GM13976 (cell line): ENCODE measurements around the gene COL26A1.

Experiments
- DNase-seq: peaks from one replicate; pipeline ENCODE4 v3.0.0; 2012; ENCODE audit warnings: low spot score
- in situ Hi-C: fragments of 300-500 bp; cut with MboI; formaldehyde crosslinking; loops from one replicate; pipeline ENCODE4 v1.12.0; 2022; ENCODE audit warnings: low sequenced_read_pairs, mixed read lengths, inconsistent platforms; ENCODE audit not compliant: unreplicated experiment
- TF ChIP-seq, protein P1 (sequence below): IDR thresholded peaks from 2 replicates; pipeline ENCODE4 v1.5.1; 2012; ENCODE audit warnings: borderline replicate concordance, mild to moderate bottlenecking; ENCODE audit not compliant: insufficient read depth; ENCODE audit errors: extremely low read depth, missing control alignments, control extremely low read depth

Gene COL26A1

DNA sequence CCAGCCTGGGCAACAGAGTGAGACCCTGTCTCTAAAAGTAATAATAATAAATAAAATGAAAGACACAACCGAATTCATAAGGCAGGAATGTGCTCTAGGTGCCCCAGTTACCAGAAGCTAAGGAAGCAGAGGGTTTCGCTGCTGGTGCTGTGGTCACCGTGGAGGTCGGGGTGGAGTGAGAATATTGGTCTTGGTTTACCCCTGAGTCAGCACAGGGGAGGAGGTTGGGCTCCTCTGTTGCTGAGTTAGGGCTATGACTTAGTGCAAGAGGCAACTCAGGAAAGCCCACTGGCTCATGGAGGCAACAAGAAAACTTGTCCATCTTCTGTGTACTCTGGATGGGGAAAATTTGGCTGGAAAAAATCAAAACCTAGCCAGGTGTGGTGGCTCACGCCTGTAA, 149.3 kb downstream of the COL26A1 start:
- in situ Hi-C loops: no loop called here
- TF ChIP-seq, protein P1, sequence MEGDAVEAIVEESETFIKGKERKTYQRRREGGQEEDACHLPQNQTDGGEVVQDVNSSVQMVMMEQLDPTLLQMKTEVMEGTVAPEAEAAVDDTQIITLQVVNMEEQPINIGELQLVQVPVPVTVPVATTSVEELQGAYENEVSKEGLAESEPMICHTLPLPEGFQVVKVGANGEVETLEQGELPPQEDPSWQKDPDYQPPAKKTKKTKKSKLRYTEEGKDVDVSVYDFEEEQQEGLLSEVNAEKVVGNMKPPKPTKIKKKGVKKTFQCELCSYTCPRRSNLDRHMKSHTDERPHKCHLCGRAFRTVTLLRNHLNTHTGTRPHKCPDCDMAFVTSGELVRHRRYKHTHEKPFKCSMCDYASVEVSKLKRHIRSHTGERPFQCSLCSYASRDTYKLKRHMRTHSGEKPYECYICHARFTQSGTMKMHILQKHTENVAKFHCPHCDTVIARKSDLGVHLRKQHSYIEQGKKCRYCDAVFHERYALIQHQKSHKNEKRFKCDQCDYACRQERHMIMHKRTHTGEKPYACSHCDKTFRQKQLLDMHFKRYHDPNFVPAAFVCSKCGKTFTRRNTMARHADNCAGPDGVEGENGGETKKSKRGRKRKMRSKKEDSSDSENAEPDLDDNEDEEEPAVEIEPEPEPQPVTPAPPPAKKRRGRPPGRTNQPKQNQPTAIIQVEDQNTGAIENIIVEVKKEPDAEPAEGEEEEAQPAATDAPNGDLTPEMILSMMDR: no peak
- DNase-seq: no peak

DNA sequence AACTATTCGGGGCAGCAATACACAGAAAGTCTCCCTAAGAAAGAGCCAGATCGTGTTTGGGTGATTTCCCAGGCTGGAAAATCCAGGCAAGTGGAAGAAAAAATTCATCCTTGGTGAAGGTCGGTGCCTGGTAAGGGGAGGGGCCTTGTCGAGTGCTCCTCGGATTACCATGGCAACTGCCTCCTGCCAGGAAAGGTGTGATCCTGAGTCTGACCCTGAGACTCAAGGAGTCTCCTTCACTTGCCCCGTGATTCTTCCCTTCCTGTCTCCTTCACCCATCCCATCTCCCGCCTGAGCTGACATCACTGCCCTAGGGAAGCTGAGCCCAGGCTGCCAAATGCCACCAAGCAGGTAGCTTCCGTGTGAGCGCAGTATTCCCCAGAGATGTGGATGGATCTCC, 154.2 kb downstream of the COL26A1 start:
- in situ Hi-C loops: no loop called here
- TF ChIP-seq, protein P1: no peak
- no peak for DNase-seq

DNA sequence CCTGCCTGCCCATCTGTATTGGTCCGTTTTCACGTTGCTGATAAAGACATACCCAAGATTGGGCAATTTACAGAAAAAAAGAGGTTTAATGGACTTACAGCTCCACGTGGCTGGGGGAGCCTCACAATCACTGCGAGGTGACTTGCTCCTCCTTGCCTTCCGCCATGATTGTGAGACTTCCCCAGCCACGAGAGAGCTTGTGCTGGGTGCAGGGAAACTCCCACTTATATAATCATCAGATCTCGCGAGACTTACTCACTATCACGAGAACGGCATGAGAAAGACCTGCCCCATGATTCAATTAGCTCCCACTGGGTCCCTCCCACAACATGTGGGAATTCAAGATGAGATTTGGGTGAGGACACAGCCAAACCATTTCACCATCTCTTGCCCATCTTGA, 154.6 kb downstream of the COL26A1 start:
- in situ Hi-C loops: no loop called here
- DNase-seq: no peak
- TF ChIP-seq, protein P1: no peak

DNA sequence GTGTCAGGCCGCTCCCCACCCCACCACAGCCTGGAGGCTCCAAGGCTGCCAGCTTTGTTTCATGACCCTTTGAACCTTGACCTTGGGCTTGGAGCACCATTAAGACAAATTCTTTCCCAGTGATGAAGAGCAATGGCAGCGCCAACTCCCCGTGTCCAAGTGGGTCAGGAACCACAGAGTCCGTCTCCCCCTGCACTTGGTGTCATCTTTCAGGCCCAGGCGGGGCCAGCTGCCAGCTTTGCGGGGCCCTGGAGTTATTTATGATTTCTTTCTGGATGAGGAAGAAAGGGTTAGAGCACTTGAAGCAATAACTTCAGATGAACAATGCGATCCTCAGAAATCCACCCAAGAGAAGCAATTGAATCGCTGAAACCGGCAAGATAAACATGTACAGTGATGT, 155.7 kb downstream of the COL26A1 start:
- DNase-seq: no peak
- in situ Hi-C loops: no loop called here
- TF ChIP-seq, protein P1: no peak

DNA sequence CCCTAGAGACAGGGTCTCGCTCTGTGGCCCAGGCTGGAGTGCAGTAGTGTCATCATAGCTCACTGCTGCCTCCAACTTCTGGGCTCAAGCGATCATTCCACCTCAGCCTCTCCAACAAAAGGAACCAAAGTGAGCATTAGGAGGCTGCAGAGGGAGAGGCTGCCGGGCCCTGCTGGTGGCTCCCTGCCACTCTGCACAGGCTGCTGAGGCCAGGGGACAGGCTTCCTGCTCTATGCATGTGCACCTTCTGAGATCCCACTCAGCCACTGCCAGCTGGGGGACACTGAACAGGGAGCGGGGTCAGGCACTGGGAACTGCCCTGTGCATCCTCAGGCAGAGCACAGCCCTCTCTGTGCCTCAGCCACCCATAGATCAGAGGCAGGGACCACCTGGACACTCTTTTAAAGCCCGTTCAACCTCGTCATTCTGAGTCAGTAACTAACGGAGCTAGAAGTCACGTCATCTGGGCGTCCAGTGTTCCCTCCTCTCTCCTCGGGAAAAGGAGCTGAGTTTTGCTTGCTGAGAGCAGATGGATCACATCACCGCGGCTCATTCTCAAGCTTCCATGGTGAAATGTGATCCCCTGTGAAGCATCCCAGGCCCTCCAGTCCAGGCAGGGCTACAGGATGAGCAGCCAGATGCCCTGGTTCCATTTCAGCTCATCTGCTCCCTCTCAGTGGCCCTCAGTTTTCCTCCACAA, 156.8 kb downstream of the COL26A1 start:
- in situ Hi-C loops: no loop called here
- TF ChIP-seq, protein P1: no peak
- no peak for DNase-seq

DNA sequence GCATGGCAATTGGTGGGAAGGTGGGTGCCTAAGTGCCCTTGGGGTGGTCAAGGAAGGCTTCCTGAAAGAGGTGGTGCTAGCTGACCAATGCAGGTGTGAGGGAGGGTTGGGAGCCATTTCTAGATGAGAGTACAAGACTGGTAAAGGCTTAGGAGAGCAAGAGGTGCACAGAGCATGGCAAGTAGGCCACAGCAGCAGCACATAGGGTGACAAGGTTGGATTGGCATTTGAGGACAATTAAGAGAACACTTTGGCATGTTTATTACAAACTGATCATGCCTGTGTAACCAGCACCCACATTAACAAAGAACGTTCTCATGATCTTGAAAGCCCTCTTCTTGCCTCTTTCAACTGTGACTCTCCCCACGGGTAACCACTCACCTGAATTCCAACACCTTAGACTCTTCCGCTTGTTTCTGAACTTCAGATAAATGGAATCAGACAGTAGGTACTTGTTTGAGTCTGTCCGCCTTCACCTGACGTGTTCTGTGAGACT, 158.8 kb downstream of the COL26A1 start:
- in situ Hi-C loops: no loop called here
- DNase-seq: no peak
- TF ChIP-seq, protein P1: no peak
